HuH-7 (cell line): ENCODE measurements around the gene RHBDL3.

Experiments used
- DNase-seq: peaks from one replicate; pipeline ENCODE4 v3.0.0; 2011; ENCODE audit warnings: low spot score

The RHBDL3 gene

GRCh38 chr17:32266389-32267301 is 1.0 kb downstream of the RHBDL3 start:
- DNase-seq: no peak

- DNase-seq: no peak
Measured at GRCh38 chr17:32267690-32268205, 2.1 kb downstream of the RHBDL3 start.

DNA sequence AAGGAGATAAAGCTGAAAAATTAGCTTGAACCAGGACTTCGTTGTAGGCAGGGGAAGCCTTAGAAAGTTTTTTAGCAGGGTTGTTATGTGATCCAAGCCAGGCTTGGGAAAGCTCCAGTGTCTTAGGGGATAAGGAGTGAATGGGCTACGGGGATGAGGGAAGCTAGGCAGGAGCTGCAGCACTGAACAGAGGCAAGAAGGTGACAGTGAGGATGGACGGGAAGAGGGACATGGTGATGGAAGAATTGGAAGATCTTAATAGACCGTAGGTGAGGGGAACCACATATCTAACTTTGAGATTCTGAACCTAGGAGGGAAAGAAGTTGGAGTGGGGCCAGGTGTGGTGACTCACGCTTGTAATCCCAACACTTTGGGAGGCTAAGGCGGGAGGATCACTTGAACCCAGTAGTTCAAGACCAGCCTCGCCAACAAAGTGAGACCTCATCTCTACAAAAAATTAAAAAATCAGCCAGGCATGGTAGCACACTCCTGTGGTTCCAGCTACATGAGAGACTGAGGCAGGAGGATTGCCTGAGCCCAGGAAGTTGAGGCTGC is 3.2 kb downstream of the RHBDL3 start:
- no peak for DNase-seq

DNA sequence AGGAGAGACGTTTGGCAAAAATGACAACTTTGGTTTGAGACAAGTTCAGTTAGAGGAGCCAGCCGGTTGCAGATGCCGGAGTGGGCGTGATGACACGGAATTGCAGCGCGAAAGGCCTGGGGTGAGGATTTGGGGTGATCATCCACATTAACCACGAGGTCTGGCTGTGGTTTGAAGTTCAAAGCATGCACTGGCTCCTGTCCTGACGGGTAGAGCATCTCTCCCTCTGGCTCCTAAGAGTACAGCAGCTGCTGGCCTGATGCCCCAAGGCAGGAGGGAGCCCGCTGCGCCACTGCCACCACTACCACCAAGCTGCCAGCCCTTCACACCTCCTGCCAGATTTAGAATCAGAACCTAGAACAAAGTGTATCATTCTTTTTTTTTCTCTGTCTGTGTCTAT is 3.7 kb downstream of the RHBDL3 start:
- DNase-seq: no peak

GRCh38 chr17:32271844-32272243 is 6.2 kb downstream of the RHBDL3 start:
- no peak for DNase-seq

- no peak for DNase-seq
Measured at GRCh38 chr17:32274101-32274500, 8.5 kb downstream of the RHBDL3 start.

GRCh38 chr17:32274643-32275042 is 9.0 kb downstream of the RHBDL3 start:
- no peak for DNase-seq

DNA sequence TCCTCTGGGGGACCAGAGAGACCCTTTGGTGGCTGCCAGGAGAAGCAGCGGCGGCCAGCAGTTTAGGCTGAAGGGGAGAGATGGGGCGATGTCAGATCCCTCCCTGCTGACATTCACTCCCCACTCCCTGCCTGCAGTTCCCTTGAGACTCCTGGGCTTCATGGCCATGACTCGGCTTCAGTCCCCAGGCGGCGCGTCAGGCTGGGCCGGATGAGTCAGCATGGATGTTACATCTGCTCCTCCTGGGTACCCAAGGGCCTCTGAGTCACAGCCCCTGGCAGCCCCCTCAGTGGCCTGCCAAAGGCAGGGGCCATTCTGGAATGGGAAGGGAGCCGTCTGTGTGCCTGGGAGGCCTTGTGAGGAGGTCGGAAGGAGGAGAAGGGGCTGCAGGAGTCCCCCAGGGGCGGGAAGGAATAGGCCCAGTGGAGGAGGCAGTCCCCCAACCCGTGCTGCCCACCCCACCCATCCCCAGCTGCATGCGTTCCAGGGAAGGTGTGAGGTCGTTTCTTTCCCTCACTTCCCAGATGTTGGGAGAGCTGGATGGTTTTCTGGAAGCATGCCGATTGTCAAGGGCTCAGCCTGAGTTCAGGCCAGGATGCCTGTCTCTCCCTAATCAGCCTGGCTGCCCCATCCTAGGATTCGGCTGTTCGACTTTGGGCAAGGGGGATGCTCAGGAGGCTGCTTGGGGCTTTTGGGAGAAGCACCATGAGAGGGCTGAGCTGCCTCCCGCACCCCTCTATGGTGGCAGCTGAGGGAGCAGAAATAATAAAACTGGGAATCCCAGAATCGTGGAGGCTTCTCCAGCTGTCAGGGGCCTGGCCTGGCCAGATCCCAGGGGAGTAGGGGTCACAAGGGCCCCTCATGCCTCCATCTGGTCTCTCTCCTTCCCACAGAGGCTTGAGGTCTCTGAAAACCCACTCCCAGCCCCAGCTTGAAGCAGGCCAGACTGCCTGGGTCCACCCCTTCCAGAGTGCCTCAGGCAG is 9.7 kb downstream of the RHBDL3 start:
- no peak for DNase-seq

GRCh38 chr17:32276171-32276601 is 10.6 kb downstream of the RHBDL3 start:
- no peak for DNase-seq

GRCh38 chr17:32277284-32277683 is 11.7 kb downstream of the RHBDL3 start:
- DNase-seq: no peak

GRCh38 chr17:32278815-32279214 is 13.2 kb downstream of the RHBDL3 start:
- DNase-seq: no peak

DNA sequence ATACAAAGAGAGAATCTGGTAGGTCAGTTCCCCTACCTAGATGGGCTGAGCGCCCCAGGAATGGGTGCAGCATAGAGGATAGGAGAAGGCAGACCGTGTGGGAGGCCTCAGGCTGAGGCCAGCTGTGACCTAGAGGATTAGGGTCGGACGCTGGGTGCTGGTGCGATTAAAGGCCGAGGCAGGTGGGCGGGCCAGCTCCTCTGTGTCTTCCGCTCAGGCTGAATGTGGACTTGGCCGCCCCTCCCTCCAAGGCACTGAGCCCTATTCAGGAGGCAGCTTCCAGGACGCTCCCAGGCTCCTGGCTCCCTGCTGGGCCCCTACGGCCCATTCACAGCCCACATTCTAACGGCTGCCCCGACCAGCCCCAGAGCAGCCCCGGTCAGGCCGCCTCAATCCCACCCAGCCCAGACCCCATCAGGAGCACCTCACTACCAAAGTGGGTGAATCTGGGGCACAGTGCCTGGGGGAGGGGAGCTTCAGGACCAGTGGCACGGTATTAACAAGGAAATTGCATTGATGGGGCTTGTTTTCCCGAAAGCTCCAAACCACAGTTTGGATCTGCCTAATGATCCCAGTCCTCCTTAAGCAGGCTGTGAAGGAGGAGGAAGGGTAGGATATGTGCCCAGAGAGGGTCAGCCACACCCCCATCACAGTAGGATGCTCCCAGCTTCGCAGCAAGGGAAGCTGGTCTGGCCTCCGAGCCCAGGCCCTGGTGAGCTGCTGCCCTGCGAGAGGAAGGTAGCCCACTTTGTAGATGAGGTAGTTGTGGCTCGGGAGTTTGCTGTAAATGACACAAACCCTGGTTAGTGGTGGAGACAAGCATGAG is 14.5 kb downstream of the RHBDL3 start:
- DNase-seq: no peak

- DNase-seq: no peak
Measured at GRCh38 chr17:32281011-32281451, 15.4 kb downstream of the RHBDL3 start.

GRCh38 chr17:32283745-32284201 is 18.1 kb downstream of the RHBDL3 start:
- no peak for DNase-seq

GRCh38 chr17:32285306-32285705 is 19.7 kb downstream of the RHBDL3 start:
- no peak for DNase-seq

- no peak for DNase-seq
Measured at GRCh38 chr17:32285746-32286517, 20.3 kb downstream of the RHBDL3 start.

DNA sequence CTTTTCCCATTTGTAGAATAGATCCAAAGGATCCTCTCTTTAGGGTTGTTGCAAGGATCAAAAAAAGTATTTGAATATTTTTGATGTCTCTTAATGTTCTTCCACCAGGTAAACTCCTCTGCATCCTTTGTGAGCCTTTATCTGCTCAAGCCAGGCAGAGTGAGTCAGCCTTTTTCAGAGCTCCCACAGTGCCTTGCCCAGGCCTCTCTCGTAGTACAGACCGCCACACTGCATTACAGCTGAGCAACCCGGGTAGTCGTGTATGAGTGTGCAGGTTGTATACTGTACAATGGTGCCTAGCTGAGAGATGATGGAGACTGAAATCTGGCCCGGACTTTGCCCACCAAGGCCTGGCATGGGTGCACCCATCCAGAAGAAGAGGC is 20.9 kb downstream of the RHBDL3 start:
- no peak for DNase-seq

GRCh38 chr17:32287804-32288511 is 22.3 kb downstream of the RHBDL3 start:
- DNase-seq: no peak

DNA sequence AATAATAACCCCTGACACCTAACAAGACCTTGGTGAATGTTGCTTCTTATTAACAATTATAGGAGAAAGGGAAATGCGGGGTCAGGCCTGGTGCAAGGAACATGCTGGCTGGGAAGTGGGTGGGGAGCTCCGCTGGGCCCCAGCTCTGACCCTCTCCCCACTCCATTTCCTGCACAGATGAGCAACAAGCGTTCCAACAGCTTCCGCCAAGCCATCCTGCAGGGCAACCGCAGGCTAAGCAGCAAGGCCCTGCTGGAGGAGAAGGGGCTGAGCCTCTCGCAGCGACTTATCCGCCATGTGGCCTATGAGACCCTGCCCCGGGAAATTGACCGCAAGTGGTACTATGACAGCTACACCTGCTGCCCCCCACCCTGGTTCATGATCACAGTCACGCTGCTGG is 23.0 kb downstream of the RHBDL3 start:
- DNase-seq: no peak
